ENCODE results near the gene LPAR5. TPM values are rescaled to one million over a fixed set of nuclear protein-coding genes. Genes with fewer than 3 reads are reported as not detected.
A peak's percentile ranks its signal among the peaks of the same experiment; 100 is the strongest.

The LPAR5 gene
- total RNA-seq, 2 experiments from 2014 or later, result 2.8 to 3.0 TPM

- DNase-seq, result no peak
- H3K4me1 ChIP-seq (ENCODE audit: insufficient read depth, low read length), result peaks cover 9% of the 10 kb centered on the region
- POLR2A ChIA-PET, result no interaction called here
- no peaks in the 10 kb centered on the region for H3K27me3 ChIP-seq (ENCODE audit: control insufficient read depth in 1 of 2, insufficient read depth in 2 of 2, low read length in 2 of 2)
- Mint-ChIP-seq H3K27me3 (no peaks in the 10 kb centered on the region), H3K27ac (no peak overlapping the region), H3K9me3 (no peaks in the 10 kb centered on the region), H3K4me3 (no peak overlapping the region), H3K36me3 (ENCODE audit: low read depth) (peaks cover 71% of the 10 kb centered on the region), H3K4me1 (ENCODE audit: low read depth) (peaks cover 12% of the 10 kb centered on the region)
- no peak for TF ChIP-seq CTCF (IDR thresholded peaks at IDR 0.05)
- no peak overlapping the region for H3K4me3 ChIP-seq (ENCODE audit: low read length)
- ATAC-seq (ENCODE audit: poor library complexity), result no peak
- intact Hi-C loops (cut with DNase I, micrococcal nuclease), result no loop called here
- H3K27ac ChIP-seq (ENCODE audit: low read depth in 1 of 2, low read length in 2 of 2), result no peak overlapping the region
- H3K36me3 ChIP-seq (ENCODE audit: insufficient read depth, low read length), result peaks cover 59% of the 10 kb centered on the region
- no peaks in the 10 kb centered on the region for H3K9me3 ChIP-seq (ENCODE audit: control insufficient read depth in 1 of 2, insufficient read depth in 1 of 2, low read length in 2 of 2)
- CTCF ChIA-PET, result no interaction called here
Observed at GRCh38 chr12:6650832-6651231, 15.1 kb upstream of the LPAR5 start.

- peaks cover 39% of the 10 kb centered on the region for H3K36me3 Mint-ChIP-seq (ENCODE audit: low read depth)
- intact Hi-C loops (cut with DNase I, micrococcal nuclease), result no loop called here
Observed at GRCh38 chr12:6647083-6647604, 11.4 kb upstream of the LPAR5 start, which contains the start of gene ACRBP. ACRBP (minus strand) TSS chr12:6647432; CDS start chr12:6647366, 66 bp downstream.

GRCh38 chr12:6646276-6647082, 10.7 kb upstream of the LPAR5 start:
- POLR2A ChIA-PET, result interaction anchor here (0.7 to 0.9 kb wide), 2 partner anchors 12 to 25 kb away, joined by 3 read pairs; no protein-coding TSS in a partner anchor
- Mint-ChIP-seq H3K27me3 (no peaks in the 10 kb centered on the region), H3K4me3 (peak overlapping the region; percentile 69), H3K9me3 (no peaks in the 10 kb centered on the region), H3K27ac (peak overlapping the region; percentile 49), H3K36me3 (ENCODE audit: low read depth) (peaks cover 34% of the 10 kb centered on the region), H3K4me1 (ENCODE audit: low read depth) (peaks cover 15% of the 10 kb centered on the region)
- no peak for TF ChIP-seq CTCF (IDR thresholded peaks at IDR 0.05)
- no peaks in the 10 kb centered on the region for H3K27me3 ChIP-seq (ENCODE audit: control insufficient read depth in 1 of 2, insufficient read depth in 2 of 2, low read length in 2 of 2)
- CTCF ChIA-PET, result interaction anchor here (0.6 kb wide), 1 partner anchor 69 kb away, joined by 3 read pairs; no protein-coding TSS in a partner anchor
- H3K4me1 ChIP-seq (ENCODE audit: insufficient read depth, low read length), result peaks cover 12% of the 10 kb centered on the region
- H3K9me3 ChIP-seq (ENCODE audit: control insufficient read depth in 1 of 2, insufficient read depth in 1 of 2, low read length in 2 of 2), result peaks cover 10 to 14% of the 10 kb centered on the region in 2 experiments
- peak overlapping the region; percentile 46 for H3K4me3 ChIP-seq (ENCODE audit: low read length)
- H3K36me3 ChIP-seq (ENCODE audit: insufficient read depth, low read length), result peaks cover 20% of the 10 kb centered on the region
- no peak overlapping the region for H3K27ac ChIP-seq (ENCODE audit: low read depth in 1 of 2, low read length in 2 of 2)
- no peak for ATAC-seq (ENCODE audit: poor library complexity)
- intact Hi-C loops (cut with DNase I, micrococcal nuclease), result no loop called here
- DNase-seq, result no peak

More at GRCh38 chr12:6647083-6647604, 11.4 kb upstream of the LPAR5 start, which contains the start of gene ACRBP:
- peak; percentile 84 for ATAC-seq (ENCODE audit: poor library complexity)
- Mint-ChIP-seq H3K27me3 (no peaks in the 10 kb centered on the region), H3K4me1 (ENCODE audit: low read depth) (peaks cover 15% of the 10 kb centered on the region), H3K9me3 (no peaks in the 10 kb centered on the region), H3K4me3 (peak within 1 kb of the TSS; percentile 69), H3K27ac (peak within 1 kb of the TSS; percentile 49)
- H3K9me3 ChIP-seq (ENCODE audit: control insufficient read depth in 1 of 2, insufficient read depth in 1 of 2, low read length in 2 of 2), result peaks cover 10 to 14% of the 10 kb centered on the region in 2 experiments
- H3K36me3 ChIP-seq (ENCODE audit: insufficient read depth, low read length), result peaks cover 25% of the 10 kb centered on the region
- POLR2A ChIA-PET, result interaction anchor here (0.6 to 0.9 kb wide), 3 partner anchors 12 to 26 kb away, joined by 3 read pairs; partner anchors contain the start of gene LPAR5
- DNase-seq, result peak in 7 of 14 experiments; percentile 15 to 69 (median 38)
- CTCF ChIA-PET, result interaction anchor here (0.6 kb wide), 1 partner anchor 70 kb away, joined by 3 read pairs; no protein-coding TSS in a partner anchor
- no peaks in the 10 kb centered on the region for H3K27me3 ChIP-seq (ENCODE audit: control insufficient read depth in 1 of 2, insufficient read depth in 2 of 2, low read length in 2 of 2)
- H3K4me3 ChIP-seq (ENCODE audit: low read length), result peak within 1 kb of the TSS; percentile 46
- no peak within 1 kb of the TSS for H3K27ac ChIP-seq (ENCODE audit: low read depth in 1 of 2, low read length in 2 of 2)
- TF ChIP-seq CTCF (IDR thresholded peaks at IDR 0.05), result no peak
- peaks cover 12% of the 10 kb centered on the region for H3K4me1 ChIP-seq (ENCODE audit: insufficient read depth, low read length)

Measured in CD4-positive, alpha-beta T cell (primary cell).